ENCODE results near the gene UMAD1.

Gene UMAD1

GRCh38 chr7:7792056-7792455 lies 151.5 kb downstream of the UMAD1 start:
- ATAC-seq: no peak
- TF ChIP-seq OSR1 (CRISPR knock-in tag; IDR thresholded peaks at IDR 0.05) (no peak), RARB (CRISPR knock-in tag; IDR thresholded peaks at IDR 0.05) (no peak), CSDC2 (CRISPR knock-in tag; IDR thresholded peaks at IDR 0.05) (no peak), GLIS3 (CRISPR knock-in tag; IDR thresholded peaks at IDR 0.05) (no peak), CREB5 (CRISPR knock-in tag; IDR thresholded peaks at IDR 0.05; ENCODE audit: low read depth) (no peak), CSRNP3 (CRISPR knock-in tag; IDR thresholded peaks at IDR 0.05) (no peak), BACH2 (CRISPR knock-in tag; IDR thresholded peaks at IDR 0.05; ENCODE audit: borderline replicate concordance) (no peak), TSHZ2 (CRISPR knock-in tag; IDR thresholded peaks at IDR 0.05) (no peak), ARNTL (CRISPR knock-in tag; IDR thresholded peaks at IDR 0.05; ENCODE audit: borderline replicate concordance, low read depth) (no peak), TOX (CRISPR knock-in tag; IDR thresholded peaks at IDR 0.05; ENCODE audit: borderline replicate concordance) (no peak), TCF4 (CRISPR knock-in tag; IDR thresholded peaks at IDR 0.05; ENCODE audit: borderline replicate concordance) (no peak), ZFP30 (CRISPR knock-in tag; IDR thresholded peaks at IDR 0.05) (no peak), ZNF70 (CRISPR knock-in tag; IDR thresholded peaks at IDR 0.05) (no peak), POU6F1 (CRISPR knock-in tag; IDR thresholded peaks at IDR 0.05; ENCODE audit: borderline replicate concordance, low read depth) (no peak), ZNF565 (CRISPR knock-in tag; conservative IDR thresholded peaks at IDR 0.05; ENCODE audit: low read depth) (no peak), PATZ1 (CRISPR knock-in tag; IDR thresholded peaks at IDR 0.05; ENCODE audit: borderline replicate concordance) (no peak), ZC3H10 (CRISPR knock-in tag; IDR thresholded peaks at IDR 0.05) (no peak)

- TF ChIP-seq ESRRG (CRISPR knock-in tag; IDR thresholded peaks at IDR 0.05): no peak
- TF ChIP-seq TCF4 (CRISPR knock-in tag; IDR thresholded peaks at IDR 0.05; ENCODE audit: borderline replicate concordance): no peak
- TF ChIP-seq ZC3H10 (CRISPR knock-in tag; IDR thresholded peaks at IDR 0.05): no peak
- TF ChIP-seq ZNF565 (CRISPR knock-in tag; conservative IDR thresholded peaks at IDR 0.05; ENCODE audit: low read depth): no peak
- no peak for TF ChIP-seq GLIS3 (CRISPR knock-in tag; IDR thresholded peaks at IDR 0.05)
- TF ChIP-seq PATZ1 (CRISPR knock-in tag; IDR thresholded peaks at IDR 0.05; ENCODE audit: borderline replicate concordance): no peak
- no peak for TF ChIP-seq POU6F1 (CRISPR knock-in tag; IDR thresholded peaks at IDR 0.05; ENCODE audit: borderline replicate concordance, low read depth)
- TF ChIP-seq CREB5 (CRISPR knock-in tag; IDR thresholded peaks at IDR 0.05; ENCODE audit: low read depth): no peak
- TF ChIP-seq OSR1 (CRISPR knock-in tag; IDR thresholded peaks at IDR 0.05): no peak
- no peak for TF ChIP-seq CSRNP3 (CRISPR knock-in tag; IDR thresholded peaks at IDR 0.05)
- TF ChIP-seq PPARA (CRISPR knock-in tag; IDR thresholded peaks at IDR 0.05; ENCODE audit: borderline replicate concordance): no peak
- no peak for ATAC-seq
Observed at GRCh38 chr7:7793249-7793648, 152.7 kb downstream of the UMAD1 start.

Measured in SK-N-SH treated with all-trans-retinoic acid at 6 μM for 48 hours (cell line).